ENCODE results near the gene MAGI2. TPM values are rescaled to one million over a fixed set of nuclear protein-coding genes. Genes with fewer than 3 reads are reported as not detected.
A peak's percentile ranks its signal among the peaks of the same experiment; 100 is the strongest.

MAGI2 gene
- total RNA-seq, 2 experiments from 2014 or later: 0.03 to 0.17 TPM

DNA sequence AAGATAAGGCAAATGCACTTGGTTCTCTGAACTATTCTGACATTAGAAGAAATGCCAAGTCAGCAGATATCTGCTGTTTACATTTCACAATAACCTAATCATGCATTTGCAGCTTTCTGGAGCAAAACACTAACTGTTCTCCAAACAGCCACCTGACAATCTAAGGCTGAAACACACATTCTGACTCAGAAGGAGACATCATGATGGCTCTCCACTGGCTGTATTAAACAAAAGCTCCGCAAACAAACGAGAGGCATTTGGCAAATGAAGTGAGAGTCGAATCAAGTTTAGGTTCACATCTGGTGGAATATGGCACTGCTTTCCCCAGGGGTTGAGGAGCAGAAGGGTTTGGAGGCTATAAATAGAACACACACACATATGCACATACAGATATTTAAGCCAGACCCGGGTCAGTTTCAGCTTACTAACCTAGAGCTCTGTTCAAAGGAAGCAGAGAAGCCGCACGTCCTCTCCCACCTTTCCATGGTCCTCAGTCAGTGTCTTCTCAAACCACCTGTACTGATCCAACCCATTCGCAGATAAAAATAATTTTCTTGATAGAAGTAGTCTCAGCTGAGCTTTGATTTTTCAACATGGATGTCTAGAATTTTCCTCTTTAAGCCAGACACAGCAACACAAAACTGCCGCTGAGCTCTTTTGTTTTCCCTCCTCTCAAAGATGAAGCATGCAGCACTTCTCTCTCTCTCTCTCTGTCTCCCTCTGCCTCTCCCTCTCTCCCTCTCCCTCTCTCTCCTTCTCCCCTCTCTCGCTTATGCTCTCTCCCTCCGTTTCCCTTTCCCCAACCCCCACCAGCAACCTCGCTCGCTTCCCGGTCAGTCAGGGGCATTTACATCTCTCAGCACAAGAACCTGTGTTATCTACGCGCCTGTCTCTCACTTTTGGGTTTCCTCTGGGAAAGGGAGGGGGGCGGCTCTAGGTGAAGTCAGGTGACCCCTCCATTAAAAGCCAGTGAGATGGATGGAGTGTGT is 682.8 kb downstream of the MAGI2 start:
- CTCF ChIA-PET (ENCODE audit: unreplicated experiment): no interaction called here
- no peak overlapping the region for H3K4me2 ChIP-seq (ENCODE audit: low read length)
- no peak overlapping the region for H3K27ac ChIP-seq (ENCODE audit: low read depth, low read length, poor library complexity, severe bottlenecking)
- H3K9me3 ChIP-seq (ENCODE audit: low read length): no peaks in the 10 kb centered on the region
- intact Hi-C loops (cut with micrococcal nuclease; ENCODE audit: unreplicated experiment): no loop called here
- no peaks in the 10 kb centered on the region for H3K9me2 ChIP-seq (ENCODE audit: insufficient read depth, low read length)
- H3K4me3 ChIP-seq (ENCODE audit: low read depth, low read length, poor library complexity, severe bottlenecking): no peak overlapping the region
- no TSS peak for BruUV-seq (replicated peaks)
- no peak for DNase-seq (ENCODE audit: low spot score)
- TF ChIP-seq, protein P1, sequence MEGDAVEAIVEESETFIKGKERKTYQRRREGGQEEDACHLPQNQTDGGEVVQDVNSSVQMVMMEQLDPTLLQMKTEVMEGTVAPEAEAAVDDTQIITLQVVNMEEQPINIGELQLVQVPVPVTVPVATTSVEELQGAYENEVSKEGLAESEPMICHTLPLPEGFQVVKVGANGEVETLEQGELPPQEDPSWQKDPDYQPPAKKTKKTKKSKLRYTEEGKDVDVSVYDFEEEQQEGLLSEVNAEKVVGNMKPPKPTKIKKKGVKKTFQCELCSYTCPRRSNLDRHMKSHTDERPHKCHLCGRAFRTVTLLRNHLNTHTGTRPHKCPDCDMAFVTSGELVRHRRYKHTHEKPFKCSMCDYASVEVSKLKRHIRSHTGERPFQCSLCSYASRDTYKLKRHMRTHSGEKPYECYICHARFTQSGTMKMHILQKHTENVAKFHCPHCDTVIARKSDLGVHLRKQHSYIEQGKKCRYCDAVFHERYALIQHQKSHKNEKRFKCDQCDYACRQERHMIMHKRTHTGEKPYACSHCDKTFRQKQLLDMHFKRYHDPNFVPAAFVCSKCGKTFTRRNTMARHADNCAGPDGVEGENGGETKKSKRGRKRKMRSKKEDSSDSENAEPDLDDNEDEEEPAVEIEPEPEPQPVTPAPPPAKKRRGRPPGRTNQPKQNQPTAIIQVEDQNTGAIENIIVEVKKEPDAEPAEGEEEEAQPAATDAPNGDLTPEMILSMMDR (conservative IDR thresholded peaks at IDR 0.05; ENCODE audit: low read length): no peak
- TF ChIP-seq EZH2phosphoT487 (IDR thresholded peaks at IDR 0.05; ENCODE audit: borderline replicate concordance, low read depth, low read length): no peak
- POLR2A ChIA-PET: no interaction called here
- no peaks in the 10 kb centered on the region for H3K36me3 ChIP-seq (ENCODE audit: insufficient read depth, low read length)
- no peaks in the 10 kb centered on the region for H4K20me1 ChIP-seq (ENCODE audit: insufficient read depth, low read length)
- H3K4me1 ChIP-seq (ENCODE audit: insufficient read depth, low read length, poor library complexity, severe bottlenecking): no peaks in the 10 kb centered on the region
- no peaks in the 10 kb centered on the region for H3K79me2 ChIP-seq (ENCODE audit: insufficient read depth, low read depth, low read length)
- no peak overlapping the region for H2AFZ ChIP-seq (ENCODE audit: low read length)

DNA sequence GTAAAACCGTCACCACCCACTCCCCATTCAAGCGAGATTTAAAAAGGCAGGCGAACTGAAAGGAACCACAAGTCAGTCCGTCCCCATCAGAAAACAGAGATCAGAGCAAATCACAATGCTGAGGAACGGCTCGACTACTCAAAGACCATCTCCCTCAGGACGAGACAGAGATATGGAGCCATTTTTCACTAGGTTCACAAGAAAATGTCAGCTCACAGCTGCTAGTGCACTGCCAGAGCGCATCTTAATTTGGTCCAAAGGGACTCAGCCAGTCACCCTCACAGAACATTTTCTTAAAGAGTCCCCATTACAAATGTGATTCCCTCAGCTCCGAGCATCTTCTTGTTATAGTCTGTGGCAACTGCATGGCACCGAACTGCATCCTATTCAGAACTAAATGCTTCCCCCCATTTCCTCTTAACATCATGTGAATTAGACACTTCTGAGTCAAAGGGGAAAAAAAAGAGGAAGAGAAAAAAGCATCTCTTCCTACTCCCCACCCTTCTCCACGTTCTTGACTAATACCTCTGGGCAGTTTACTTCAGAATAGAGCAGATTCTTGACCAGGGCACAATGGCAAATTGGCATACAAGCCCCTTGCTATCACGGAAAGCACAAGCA is 683.9 kb downstream of the MAGI2 start:
- Histone ChIP-seq H3K9me2 (ENCODE audit: insufficient read depth, low read length) (no peaks in the 10 kb centered on the region), H4K20me1 (ENCODE audit: insufficient read depth, low read length) (no peaks in the 10 kb centered on the region), H3K4me3 (ENCODE audit: low read depth, low read length, poor library complexity, severe bottlenecking) (no peak overlapping the region), H2AFZ (ENCODE audit: low read length) (0 out of 2 replicates have a peak overlapping the region, but pooled peaks have one; percentile 26), H3K36me3 (ENCODE audit: insufficient read depth, low read length) (no peaks in the 10 kb centered on the region), H3K79me2 (ENCODE audit: insufficient read depth, low read depth, low read length) (no peaks in the 10 kb centered on the region), H3K4me2 (ENCODE audit: low read length) (no peak overlapping the region), H3K4me1 (ENCODE audit: insufficient read depth, low read length, poor library complexity, severe bottlenecking) (no peaks in the 10 kb centered on the region), H3K27ac (ENCODE audit: low read depth, low read length, poor library complexity, severe bottlenecking) (no peak overlapping the region), H3K9me3 (ENCODE audit: low read length) (no peaks in the 10 kb centered on the region)
- ChIA-PET POLR2A (interaction anchor here (1.0 kb wide), 1 partner anchor 21 kb away, joined by 3 read pairs; no protein-coding TSS in a partner anchor), CTCF (ENCODE audit: unreplicated experiment) (no interaction called here)
- TF ChIP-seq EZH2phosphoT487 (IDR thresholded peaks at IDR 0.05; ENCODE audit: borderline replicate concordance, low read depth, low read length): no peak
- TF ChIP-seq, protein P1 (conservative IDR thresholded peaks at IDR 0.05; ENCODE audit: low read length): no peak
- intact Hi-C loops (cut with micrococcal nuclease; ENCODE audit: unreplicated experiment): no loop called here
- DNase-seq (ENCODE audit: low spot score): peak; percentile 5
- BruUV-seq (replicated peaks): no TSS peak
